ENCODE results near the gene INPP4B.

The INPP4B gene

GRCh38 chr4:142307857-142308256 lies 538.2 kb downstream of the INPP4B start:
- TF ChIP-seq ZFX (IDR thresholded peaks at IDR 0.05; ENCODE audit: borderline replicate concordance), result no peak
- TF ChIP-seq CTCF (IDR thresholded peaks at IDR 0.05), result no peak
- no peak overlapping the region for H3K27ac ChIP-seq

- TF ChIP-seq CTCF (IDR thresholded peaks at IDR 0.05), result no peak
- TF ChIP-seq ZFX (IDR thresholded peaks at IDR 0.05; ENCODE audit: borderline replicate concordance), result no peak
- H3K27ac ChIP-seq, result no peak overlapping the region
These were observed 548.8 kb downstream of the INPP4B start for GRCh38 chr4:142297313-142297712.

- TF ChIP-seq CTCF (IDR thresholded peaks at IDR 0.05), result no peak
- no peak for TF ChIP-seq ZFX (IDR thresholded peaks at IDR 0.05; ENCODE audit: borderline replicate concordance)
- no peak overlapping the region for H3K27ac ChIP-seq
These were observed 552.6 kb downstream of the INPP4B start for GRCh38 chr4:142293536-142293935.

- no peak overlapping the region for H3K27ac ChIP-seq
- TF ChIP-seq CTCF (IDR thresholded peaks at IDR 0.05) (no peak), ZFX (IDR thresholded peaks at IDR 0.05; ENCODE audit: borderline replicate concordance) (no peak)
These were observed 553.9 kb downstream of the INPP4B start for GRCh38 chr4:142292231-142292630.

GRCh38 chr4:142291299-142292050 lies 554.6 kb downstream of the INPP4B start:
- H3K27ac ChIP-seq, result no peak overlapping the region
- TF ChIP-seq CTCF (IDR thresholded peaks at IDR 0.05) (no peak), ZFX (IDR thresholded peaks at IDR 0.05; ENCODE audit: borderline replicate concordance) (no peak)

GRCh38 chr4:142287371-142287770 lies 558.7 kb downstream of the INPP4B start:
- no peak for TF ChIP-seq CTCF (IDR thresholded peaks at IDR 0.05)
- TF ChIP-seq ZFX (IDR thresholded peaks at IDR 0.05; ENCODE audit: borderline replicate concordance), result no peak
- H3K27ac ChIP-seq, result no peak overlapping the region

GRCh38 chr4:142285222-142285583 lies 560.9 kb downstream of the INPP4B start:
- no peak overlapping the region for H3K27ac ChIP-seq
- TF ChIP-seq ZFX (IDR thresholded peaks at IDR 0.05; ENCODE audit: borderline replicate concordance) (no peak), CTCF (IDR thresholded peaks at IDR 0.05) (no peak)

Data from 22Rv1 (cell line).